Measurements from ENCODE around the gene SLC13A5. TPM values are rescaled to one million over a fixed set of nuclear protein-coding genes. Genes with fewer than 3 reads are reported as not detected.

SLC13A5 gene
- total RNA-seq, 4 donors from 2014 or later: not detected

- TF ChIP-seq POLR2A (IDR thresholded peaks at IDR 0.05) (peak; percentile 95), EP300 (IDR thresholded peaks at IDR 0.05; ENCODE audit: low read depth) (no peak), POLR2AphosphoS5 (IDR thresholded peaks at IDR 0.05) (peak; percentile 95 to 98 (median 98)), CTCF (IDR thresholded peaks at IDR 0.05) (no peak)
- peaks cover 20 to 33% (median 30%) of the 10 kb centered on the region in 4 donors for H3K4me1 ChIP-seq
- H3K36me3 ChIP-seq: no peaks in the 10 kb centered on the region
- DNase-seq: peak; percentile 94
- intact Hi-C loops (cut with DNase I; ENCODE audit: low total_unique reads) (no loop called here), in situ Hi-C loops (cut with MboI; ENCODE audit: low pct_ligation_motif_present in 1 of 4, low pct_unique_long_range_greater_than_20kb in 1 of 4, low sequenced_read_pairs in 3 of 4) (loop anchor here (25.0 kb wide), 2 partner anchors 178 to 372 kb away; partner anchors contain the start of genes BCL6B (in 1 of the 4) and RNASEK (in 1 of the 4))
- 0% methylated on average over 35 of the region's 52 CpGs; no CpG with 5 or more reads in 1 of the 2 donors for WGBS, 2 donors (ENCODE audit: low coverage in 1 of 2)
- peak within 1 kb of the TSS; percentile 85 to 94 (median 92) for H3K27ac ChIP-seq
- no peaks in the 10 kb centered on the region for H3K27me3 ChIP-seq
- peak within 1 kb of the TSS; percentile 73 to 92 (median 78) for H3K4me3 ChIP-seq
- H3K9me3 ChIP-seq: no peaks in the 10 kb centered on the region
Observed at GRCh38 chr17:6640536-6641246, 72.5 kb downstream of the SLC13A5 start, which contains the start of the genes KIAA0753 and TXNDC17. Gene KIAA0753 (minus strand): TSS chr17:6640711. CDS start chr17:6635103, 5,608 bp downstream. Gene TXNDC17 (plus strand): TSS chr17:6641060. CDS start chr17:6641083, 23 bp downstream.

DNA sequence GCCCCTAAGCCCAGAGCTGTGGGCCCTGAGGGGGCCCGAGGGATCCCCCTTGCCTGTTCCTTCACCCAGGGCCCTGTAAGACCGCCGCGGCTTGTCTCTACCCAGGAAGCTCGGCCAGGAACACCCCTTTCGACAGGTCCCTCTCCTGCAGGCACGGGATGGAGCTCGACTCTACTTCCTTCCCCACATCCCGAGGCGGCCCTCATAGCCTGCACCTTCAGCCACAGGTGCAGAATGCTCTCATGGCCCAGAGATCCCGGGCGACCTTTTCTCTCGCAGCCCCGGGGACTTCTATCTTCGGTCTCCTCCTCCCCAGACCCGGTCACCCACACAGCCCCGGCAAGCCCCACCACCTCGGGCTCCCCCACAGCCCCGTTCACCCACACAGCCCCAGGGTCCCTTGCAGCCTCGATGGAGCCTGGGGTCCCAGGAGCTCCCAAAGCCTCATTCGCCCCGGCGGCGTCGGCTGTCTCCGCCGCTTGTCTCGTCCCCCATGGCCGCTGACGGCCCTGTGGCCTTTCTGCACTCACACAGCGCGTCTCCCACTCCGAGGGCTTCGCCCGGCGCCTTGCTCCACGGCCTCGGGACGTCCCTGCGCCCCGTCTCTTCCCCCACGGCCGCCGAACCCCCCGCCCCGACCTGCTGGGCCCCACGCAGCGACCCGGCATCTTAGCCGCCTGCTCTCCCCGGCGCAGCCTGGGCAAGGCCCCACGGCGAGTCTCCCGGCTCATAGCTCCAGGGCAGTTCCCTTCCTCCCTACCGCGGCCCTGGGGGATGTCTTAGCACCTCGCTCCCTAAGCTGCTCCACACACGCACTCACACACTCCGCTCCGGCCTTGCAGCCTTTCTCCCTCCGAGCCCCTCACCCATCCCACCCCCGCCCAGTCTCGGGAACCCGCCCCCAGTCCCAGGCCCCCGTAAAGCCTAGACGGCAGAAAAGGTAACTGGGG lies 73.3 kb downstream of the SLC13A5 start:
- H3K36me3 ChIP-seq: no peaks in the 10 kb centered on the region
- H3K4me1 ChIP-seq: peaks cover 20 to 33% (median 30%) of the 10 kb centered on the region in 4 donors
- WGBS, 2 donors (ENCODE audit: low coverage in 1 of 2): 1% methylated on average over 59 of the region's 67 CpGs; no CpG with 5 or more reads in 1 of the 2 donors
- peak overlapping the region; percentile 73 to 92 (median 78) for H3K4me3 ChIP-seq
- in situ Hi-C loops (cut with MboI; ENCODE audit: low pct_ligation_motif_present in 1 of 4, low pct_unique_long_range_greater_than_20kb in 1 of 4, low sequenced_read_pairs in 3 of 4): loop anchor here (25.0 kb wide), 2 partner anchors 178 to 372 kb away; partner anchors contain the start of genes BCL6B (in 1 of the 4) and RNASEK (in 1 of the 4)
- H3K27me3 ChIP-seq: no peaks in the 10 kb centered on the region
- no peaks in the 10 kb centered on the region for H3K9me3 ChIP-seq
- peak overlapping the region; percentile 85 to 94 (median 92) for H3K27ac ChIP-seq
- TF ChIP-seq EP300 (IDR thresholded peaks at IDR 0.05; ENCODE audit: low read depth) (no peak), CTCF (IDR thresholded peaks at IDR 0.05) (no peak), POLR2AphosphoS5 (IDR thresholded peaks at IDR 0.05) (no peak), POLR2A (IDR thresholded peaks at IDR 0.05) (no peak)
- intact Hi-C loops (cut with DNase I; ENCODE audit: low total_unique reads): loop anchor here (5.0 kb wide), 1 partner anchor 1558 kb away; no protein-coding TSS in a partner anchor
- DNase-seq: peak; percentile 47

DNA sequence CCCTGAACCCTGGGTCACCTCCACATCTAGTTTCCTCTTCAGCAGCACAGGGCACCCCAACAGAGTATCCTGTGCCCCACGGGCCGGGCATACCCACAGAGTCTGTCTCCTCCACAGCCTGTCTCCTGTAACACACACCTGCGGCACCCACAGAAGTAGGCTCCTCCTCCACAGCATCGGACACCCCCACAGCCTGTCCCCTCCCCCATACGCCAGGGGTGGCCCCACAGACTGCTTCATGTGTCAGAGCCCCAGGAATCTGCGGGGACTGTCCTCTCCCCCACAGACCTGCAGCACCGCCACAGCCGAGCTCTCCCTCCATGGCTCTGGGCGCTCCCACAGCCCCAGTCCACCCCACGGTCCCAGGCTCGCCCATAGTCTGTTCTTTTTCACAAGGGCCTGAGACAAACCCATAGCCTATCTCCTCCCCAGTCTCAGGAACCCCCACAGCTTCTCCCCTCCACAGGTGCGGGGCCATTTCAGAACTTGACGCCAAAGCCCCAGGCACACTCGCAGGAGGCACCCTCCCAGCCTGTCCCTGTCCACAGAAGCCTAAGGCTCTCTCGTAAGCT lies 74.1 kb downstream of the SLC13A5 start:
- H3K4me1 ChIP-seq: peaks cover 20 to 33% (median 30%) of the 10 kb centered on the region in 4 donors
- H3K36me3 ChIP-seq: peaks cover 0 to 1% (median 0%) of the 10 kb centered on the region in 4 donors
- 35% methylated on average over 13 of the region's 15 CpGs; no CpG with 5 or more reads in 1 of the 2 donors for WGBS, 2 donors (ENCODE audit: low coverage in 1 of 2)
- peak overlapping the region in 3 of 4 donors; percentile 85 to 94 (median 93) for H3K27ac ChIP-seq
- in situ Hi-C loops (cut with MboI; ENCODE audit: low pct_ligation_motif_present in 1 of 4, low pct_unique_long_range_greater_than_20kb in 1 of 4, low sequenced_read_pairs in 3 of 4) (loop anchor here (25.0 kb wide), 2 partner anchors 177 to 373 kb away; partner anchors contain the start of genes BCL6B (in 1 of the 4) and RNASEK (in 1 of the 4)), intact Hi-C loops (cut with DNase I; ENCODE audit: low total_unique reads) (loop anchor here (5.0 kb wide), 1 partner anchor 1557 kb away; no protein-coding TSS in a partner anchor)
- H3K27me3 ChIP-seq: no peaks in the 10 kb centered on the region
- peak overlapping the region; percentile 73 to 92 (median 78) for H3K4me3 ChIP-seq
- no peaks in the 10 kb centered on the region for H3K9me3 ChIP-seq
- no peak for TF ChIP-seq POLR2A (IDR thresholded peaks at IDR 0.05)
- no peak for TF ChIP-seq POLR2AphosphoS5 (IDR thresholded peaks at IDR 0.05)
- TF ChIP-seq EP300 (IDR thresholded peaks at IDR 0.05; ENCODE audit: low read depth): no peak
- TF ChIP-seq CTCF (IDR thresholded peaks at IDR 0.05): no peak
- no peak for DNase-seq

All from transverse colon (tissue), 4 donors.